Naive thymus-derived CD8-positive, alpha-beta T cell (primary cell): ENCODE results near the gene RNF128. TPM values are rescaled to one million over a fixed set of nuclear protein-coding genes. Genes with fewer than 3 reads are reported as not detected.

ENCODE experiments used
- polyA plus RNA-seq, 3 donors: library from polyadenylated mRNA; unstranded; fragments of 300-500 nt; fragmentation: Illumina TruSeq; gene quantifications; one replicate each; pipeline ENCODE4 v1.2.3, GENCODE V29; 2021
- total RNA-seq, 8 experiments: library from RNA in 2 of 8; stranded (reverse) in 2 of 8; gene quantifications; one replicate each; pipeline ENCODE4 v1.2.3 and lab custom pipeline; 2021 to 2026

The RNF128 gene
- total and polyA plus RNA-seq, 5 experiments from 2014 or later, result not detected

Other genes starting within 250 kb of the RNF128 start
- gene RADX, start 114.7 kb upstream of the RNF128 start, total RNA-seq, result 10 to 100 TPM; 12.5 to 13.4 TPM
- 1 to 10 TPM; 2.1 to 3.1 (median 2.1) TPM for gene RADX, start 114.7 kb upstream of the RNF128 start, polyA plus RNA-seq
- 1 to 10 TPM in 1 of 2 experiments, under 1 TPM in 1; 0.88 to 1.7 TPM for gene TBC1D8B, start 76.0 kb downstream of the RNF128 start, total RNA-seq
- under 1 TPM in 2 of 3 donors, not detected in 1; 0.13 to 0.25 TPM for gene TBC1D8B, start 76.0 kb downstream of the RNF128 start, polyA plus RNA-seq
- gene RIPPLY1, start 176.6 kb downstream of the RNF128 start, total RNA-seq, result not detected
- gene RIPPLY1, start 176.6 kb downstream of the RNF128 start, polyA plus RNA-seq, result not detected
- gene CLDN2, start 193.7 kb downstream of the RNF128 start, total RNA-seq, result not detected
- not detected for gene CLDN2, start 193.7 kb downstream of the RNF128 start, polyA plus RNA-seq